SK-N-SH treated with all-trans-retinoic acid at 6 μM for 48 hours (cell line): Measurements from ENCODE around the gene ZNF383.

Experiments used
- ATAC-seq: fragments of 200-7000 bp; cut with Tn5 transposase; 3 replicates; pipeline ENCODE4 v1.9.1; 2020; ENCODE audit warnings: mild to moderate bottlenecking, moderate library complexity
- ARNTL ChIP-seq: fragments of 450-650 bp; formaldehyde crosslinking; IDR thresholded peaks from 2 replicates; pipeline ENCODE4 v1.5.0; 2020; ENCODE audit warnings: low read depth, mild to moderate bottlenecking, moderate library complexity, borderline replicate concordance
- BACH2 ChIP-seq: fragments of 250-450 bp; sonication (Bioruptor Pico); IDR thresholded peaks from 2 replicates; pipeline ENCODE4 v1.9.0; 2021; ENCODE audit warnings: mild to moderate bottlenecking, borderline replicate concordance
- CREB5 ChIP-seq: fragments of 250-450 bp; sonication (Bioruptor Pico); IDR thresholded peaks from 2 replicates; pipeline ENCODE4 v1.5.1; 2020; ENCODE audit warnings: low read depth, mild to moderate bottlenecking, moderate library complexity
- CSRNP3 ChIP-seq: fragments of 250-450 bp; sonication (Bioruptor Pico); IDR thresholded peaks from 2 replicates; pipeline ENCODE4 v1.5.1; 2021; ENCODE audit warnings: mild to moderate bottlenecking, moderate library complexity
- ESRRG ChIP-seq: fragments of 250-450 bp; sonication (Bioruptor Pico); IDR thresholded peaks from 2 replicates; pipeline ENCODE4 v1.6.1; 2021; ENCODE audit warnings: mild to moderate bottlenecking
- ISL1 ChIP-seq: fragments of 250-450 bp; sonication (Bioruptor Pico); IDR thresholded peaks from 2 replicates; pipeline ENCODE4 v2.1.2; 2022; ENCODE audit warnings: mild to moderate bottlenecking, moderate library complexity
- OSR1 ChIP-seq: fragments of 250-450 bp; sonication (Bioruptor Pico); IDR thresholded peaks from 2 replicates; pipeline ENCODE4 v1.8.0; 2022; ENCODE audit warnings: moderate library complexity, mild to moderate bottlenecking, inconsistent platforms
- PATZ1 ChIP-seq: fragments of 250-450 bp; sonication (Bioruptor Pico); IDR thresholded peaks from 2 replicates; pipeline ENCODE4 v1.8.0; 2020; ENCODE audit warnings: mild to moderate bottlenecking, moderate library complexity, borderline replicate concordance
- POU6F1 ChIP-seq: fragments of 250-450 bp; sonication (Bioruptor Pico); IDR thresholded peaks from 2 replicates; pipeline ENCODE4 v1.8.0; 2021; ENCODE audit warnings: low read depth, mild to moderate bottlenecking, moderate library complexity, borderline replicate concordance
- PPARA ChIP-seq: fragments of 250-450 bp; sonication (Bioruptor Pico); IDR thresholded peaks from 2 replicates; pipeline ENCODE4 v1.5.0; 2020; ENCODE audit warnings: mild to moderate bottlenecking, borderline replicate concordance
- RARB ChIP-seq: fragments of 250-450 bp; sonication (Bioruptor Pico); IDR thresholded peaks from 2 replicates; pipeline ENCODE4 v1.8.0; 2021; ENCODE audit warnings: mild to moderate bottlenecking, moderate library complexity
- TCF4 ChIP-seq: fragments of 250-450 bp; sonication (Bioruptor Pico); IDR thresholded peaks from 2 replicates; pipeline ENCODE4 v1.8.0; 2021; ENCODE audit warnings: mild to moderate bottlenecking, moderate library complexity, borderline replicate concordance
- TOX ChIP-seq: fragments of 250-450 bp; sonication (Bioruptor Pico); IDR thresholded peaks from 2 replicates; pipeline ENCODE4 v1.8.0; 2021; ENCODE audit warnings: mild to moderate bottlenecking, moderate library complexity, borderline replicate concordance
- TSHZ2 ChIP-seq: fragments of 250-450 bp; sonication (Bioruptor Pico); IDR thresholded peaks from 2 replicates; pipeline ENCODE4 v1.5.0; 2020; ENCODE audit warnings: mild to moderate bottlenecking, moderate library complexity
- ZC3H10 ChIP-seq: fragments of 250-450 bp; sonication (Bioruptor Pico); IDR thresholded peaks from 2 replicates; pipeline ENCODE4 v1.5.1; 2021; ENCODE audit warnings: mild to moderate bottlenecking, moderate library complexity
- ZFP3 ChIP-seq: fragments of 250-450 bp; sonication (Bioruptor Pico); IDR thresholded peaks from 2 replicates; pipeline ENCODE4 v1.5.0; 2020; ENCODE audit warnings: mild to moderate bottlenecking, moderate library complexity
- ZFP30 ChIP-seq: fragments of 450-650 bp; formaldehyde crosslinking; IDR thresholded peaks from 2 replicates; pipeline ENCODE4 v1.5.0; 2022; ENCODE audit warnings: mild to moderate bottlenecking, moderate library complexity
- ZNF565 ChIP-seq: fragments of 450-650 bp; formaldehyde crosslinking; conservative IDR thresholded peaks from 2 replicates; pipeline ENCODE4 v1.5.0; 2020; ENCODE audit warnings: low read depth, mild to moderate bottlenecking, moderate library complexity
- ZNF70 ChIP-seq: fragments of 450-650 bp; formaldehyde crosslinking; IDR thresholded peaks from 2 replicates; pipeline ENCODE4 v1.5.0; 2020; ENCODE audit warnings: mild to moderate bottlenecking, moderate library complexity
- ZNF8 ChIP-seq: fragments of 450-650 bp; formaldehyde crosslinking; IDR thresholded peaks from 2 replicates; pipeline ENCODE4 v1.5.0; 2020; ENCODE audit warnings: mild to moderate bottlenecking, moderate library complexity

ZNF383 gene

GRCh38 chr19:37227996-37228395 is 10.0 kb downstream of the ZNF383 start (continued):
- no peak for TF ChIP-seq TSHZ2 (CRISPR knock-in tag)
- no peak for TF ChIP-seq TCF4 (CRISPR knock-in tag)
- no peak for TF ChIP-seq CSRNP3 (CRISPR knock-in tag)
- TF ChIP-seq BACH2 (CRISPR knock-in tag): no peak
- no peak for TF ChIP-seq PPARA (CRISPR knock-in tag)
- TF ChIP-seq ARNTL: no peak
- no peak for TF ChIP-seq ESRRG (CRISPR knock-in tag)
- no peak for TF ChIP-seq ZNF565 (CRISPR knock-in tag)
- TF ChIP-seq PATZ1 (CRISPR knock-in tag): no peak

- no peak for TF ChIP-seq CREB5 (CRISPR knock-in tag)
- TF ChIP-seq ZFP30: no peak
- TF ChIP-seq ZNF8: no peak
- no peak for TF ChIP-seq OSR1 (CRISPR knock-in tag)
- no peak for TF ChIP-seq POU6F1 (CRISPR knock-in tag)
- TF ChIP-seq ZNF70 (CRISPR knock-in tag): no peak
- TF ChIP-seq ISL1: no peak
- TF ChIP-seq ZFP3 (CRISPR knock-in tag): no peak
- TF ChIP-seq TOX: no peak
- TF ChIP-seq ZC3H10 (CRISPR knock-in tag): no peak
- no peak for TF ChIP-seq ARNTL
- TF ChIP-seq RARB (CRISPR knock-in tag): no peak
- no peak for TF ChIP-seq CSRNP3 (CRISPR knock-in tag)
- no peak for ATAC-seq
Observed at GRCh38 chr19:37243206-37243632, 25.2 kb downstream of the ZNF383 start.
